Medulla oblongata (tissue), 1 donor: ENCODE data around the gene AK9.
"Not testable (repeated sequence)": the region's sequence is repeated elsewhere in the genome, so short reads cannot be mapped to it uniquely, and the experiment has no call there.

Source experiments
- DNase-seq: peaks from one replicate; pipeline ENCODE4 v3.0.0-alpha.2; 2015; ENCODE audit errors: extremely low spot score

AK9 gene

GRCh38 chr6:109480993-109481480 lies 210.0 kb downstream of the AK9 start:
- no peak for DNase-seq

- DNase-seq: no peak
Observed at GRCh38 chr6:109478841-109479624, 212.0 kb downstream of the AK9 start.

GRCh38 chr6:109478222-109478805 lies 212.7 kb downstream of the AK9 start:
- DNase-seq: no peak

- no peak for DNase-seq
Observed at GRCh38 chr6:109477725-109478124, 213.3 kb downstream of the AK9 start.

- DNase-seq: no peak
Observed at GRCh38 chr6:109477184-109477583, 213.8 kb downstream of the AK9 start.

- no peak for DNase-seq
Observed at GRCh38 chr6:109475625-109476024, 215.4 kb downstream of the AK9 start.

GRCh38 chr6:109474995-109475394 lies 216.0 kb downstream of the AK9 start:
- no peak for DNase-seq

- no peak for DNase-seq
Observed at GRCh38 chr6:109473120-109473519, 217.9 kb downstream of the AK9 start.

- no peak for DNase-seq
Observed at GRCh38 chr6:109472132-109472995, 218.6 kb downstream of the AK9 start.

GRCh38 chr6:109471105-109471810 lies 219.7 kb downstream of the AK9 start:
- no peak for DNase-seq

GRCh38 chr6:109469591-109470189 lies 221.3 kb downstream of the AK9 start:
- no peak for DNase-seq

GRCh38 chr6:109467696-109468095 lies 223.3 kb downstream of the AK9 start:
- no peak for DNase-seq

- DNase-seq: no peak
Observed at GRCh38 chr6:109466212-109466923, 224.6 kb downstream of the AK9 start.

- DNase-seq: peak; percentile 77
Observed at GRCh38 chr6:109465772-109466171, 225.2 kb downstream of the AK9 start.

- DNase-seq: no peak
Observed at GRCh38 chr6:109461733-109462526, 229.1 kb downstream of the AK9 start.

GRCh38 chr6:109461205-109461604 lies 229.8 kb downstream of the AK9 start:
- DNase-seq: not testable (repeated sequence)

GRCh38 chr6:109460161-109460829 lies 230.7 kb downstream of the AK9 start:
- DNase-seq: no peak

- peak; percentile 86 for DNase-seq
Observed at GRCh38 chr6:109458774-109459531, 232.0 kb downstream of the AK9 start.
